Stimulated activated CD8-positive, alpha-beta memory T cell treated with anti-CD3 and anti-CD28 coated beads, Interleukin-7, amount 100 ng/mL, for 24 hours (primary cell): ENCODE measurements around the gene EXOSC2.
"Not testable (repeated sequence)": the region's sequence is repeated elsewhere in the genome, so short reads cannot be mapped to it uniquely, and the experiment has no call there.

ENCODE experiments used
- DNase-seq: peaks from one replicate; pipeline ENCODE4 v3.0.0-alpha.2; 2020; ENCODE audit warnings: low read depth

The EXOSC2 gene

GRCh38 chr9:130668196-130668595 lies 25.4 kb upstream of the EXOSC2 start:
- DNase-seq: no peak

GRCh38 chr9:130668659-130669058 lies 24.9 kb upstream of the EXOSC2 start:
- DNase-seq: no peak

- DNase-seq: no peak
Observed at GRCh38 chr9:130669965-130670364, 23.6 kb upstream of the EXOSC2 start.

- DNase-seq: no peak
Observed at GRCh38 chr9:130670644-130671043, 22.9 kb upstream of the EXOSC2 start.

- no peak for DNase-seq
Observed at GRCh38 chr9:130672466-130672865, 21.1 kb upstream of the EXOSC2 start.

- no peak for DNase-seq
Observed at GRCh38 chr9:130672933-130673615, 20.5 kb upstream of the EXOSC2 start.

GRCh38 chr9:130675396-130675795 lies 18.2 kb upstream of the EXOSC2 start:
- DNase-seq: no peak

- no peak for DNase-seq
Observed at GRCh38 chr9:130677252-130677651, 16.3 kb upstream of the EXOSC2 start.

GRCh38 chr9:130680836-130681768 lies 12.5 kb upstream of the EXOSC2 start:
- peak; percentile 27 for DNase-seq

GRCh38 chr9:130681769-130682420 lies 11.7 kb upstream of the EXOSC2 start:
- no peak for DNase-seq

- no peak for DNase-seq
Observed at GRCh38 chr9:130682421-130683121, 11.0 kb upstream of the EXOSC2 start.

- no peak for DNase-seq
Observed at GRCh38 chr9:130685104-130685503, 8.5 kb upstream of the EXOSC2 start.

- not testable (repeated sequence) for DNase-seq
Observed at GRCh38 chr9:130685945-130686344, 7.6 kb upstream of the EXOSC2 start.

- DNase-seq: no peak
Observed at GRCh38 chr9:130687615-130688014, 6.0 kb upstream of the EXOSC2 start.

- DNase-seq: no peak
Observed at GRCh38 chr9:130688072-130688471, 5.5 kb upstream of the EXOSC2 start.

GRCh38 chr9:130689572-130689936 lies 4.0 kb upstream of the EXOSC2 start:
- no peak for DNase-seq

- no peak for DNase-seq
Observed at GRCh38 chr9:130689937-130690700, 3.5 kb upstream of the EXOSC2 start.

GRCh38 chr9:130692321-130692720 lies 1.3 kb upstream of the EXOSC2 start:
- DNase-seq: no peak

GRCh38 chr9:130693101-130693425 lies 517 bp upstream of the EXOSC2 start:
- DNase-seq: no peak

GRCh38 chr9:130694205-130694604 lies 625 bp downstream of the EXOSC2 start:
- DNase-seq: no peak

- DNase-seq: no peak
Observed at GRCh38 chr9:130696139-130696650, 2.6 kb downstream of the EXOSC2 start.
